SK-N-SH treated with all-trans-retinoic acid at 6 μM for 48 hours (cell line): ENCODE measurements around the gene ESF1.

Source experiments
- ATAC-seq: fragments of 200-7000 bp; cut with Tn5 transposase; 3 replicates; pipeline ENCODE4 v1.9.1; 2020; ENCODE audit warnings: mild to moderate bottlenecking, moderate library complexity
- ARNTL ChIP-seq: fragments of 450-650 bp; formaldehyde crosslinking; IDR thresholded peaks from 2 replicates; pipeline ENCODE4 v1.5.0; 2020; ENCODE audit warnings: low read depth, mild to moderate bottlenecking, moderate library complexity, borderline replicate concordance
- BACH2 ChIP-seq: fragments of 250-450 bp; sonication (Bioruptor Pico); IDR thresholded peaks from 2 replicates; pipeline ENCODE4 v1.9.0; 2021; ENCODE audit warnings: mild to moderate bottlenecking, borderline replicate concordance
- CREB5 ChIP-seq: fragments of 250-450 bp; sonication (Bioruptor Pico); IDR thresholded peaks from 2 replicates; pipeline ENCODE4 v1.5.1; 2020; ENCODE audit warnings: low read depth, mild to moderate bottlenecking, moderate library complexity
- CSDC2 ChIP-seq: fragments of 250-450 bp; sonication (Bioruptor Pico); IDR thresholded peaks from 2 replicates; pipeline ENCODE4 v1.5.0; 2020; ENCODE audit warnings: mild to moderate bottlenecking, moderate library complexity
- GLIS3 ChIP-seq: fragments of 250-450 bp; sonication (Bioruptor Pico); IDR thresholded peaks from 2 replicates; pipeline ENCODE4 v1.5.0; 2020; ENCODE audit warnings: mild to moderate bottlenecking, moderate library complexity
- ISL1 ChIP-seq: fragments of 250-450 bp; sonication (Bioruptor Pico); IDR thresholded peaks from 2 replicates; pipeline ENCODE4 v2.1.2; 2022; ENCODE audit warnings: mild to moderate bottlenecking, moderate library complexity
- OSR1 ChIP-seq: fragments of 250-450 bp; sonication (Bioruptor Pico); IDR thresholded peaks from 2 replicates; pipeline ENCODE4 v1.8.0; 2022; ENCODE audit warnings: moderate library complexity, mild to moderate bottlenecking, inconsistent platforms
- PPARA ChIP-seq: fragments of 250-450 bp; sonication (Bioruptor Pico); IDR thresholded peaks from 2 replicates; pipeline ENCODE4 v1.5.0; 2020; ENCODE audit warnings: mild to moderate bottlenecking, borderline replicate concordance
- RARB ChIP-seq: fragments of 250-450 bp; sonication (Bioruptor Pico); IDR thresholded peaks from 2 replicates; pipeline ENCODE4 v1.8.0; 2021; ENCODE audit warnings: mild to moderate bottlenecking, moderate library complexity
- SNAI2 ChIP-seq: fragments of 250-450 bp; sonication (Bioruptor Pico); IDR thresholded peaks from 2 replicates; pipeline ENCODE4 v1.5.0; 2020; ENCODE audit warnings: mild to moderate bottlenecking, moderate library complexity
- TCF4 ChIP-seq: fragments of 250-450 bp; sonication (Bioruptor Pico); IDR thresholded peaks from 2 replicates; pipeline ENCODE4 v1.8.0; 2021; ENCODE audit warnings: mild to moderate bottlenecking, moderate library complexity, borderline replicate concordance
- TOX ChIP-seq: fragments of 250-450 bp; sonication (Bioruptor Pico); IDR thresholded peaks from 2 replicates; pipeline ENCODE4 v1.8.0; 2021; ENCODE audit warnings: mild to moderate bottlenecking, moderate library complexity, borderline replicate concordance
- ZC3H10 ChIP-seq: fragments of 250-450 bp; sonication (Bioruptor Pico); IDR thresholded peaks from 2 replicates; pipeline ENCODE4 v1.5.1; 2021; ENCODE audit warnings: mild to moderate bottlenecking, moderate library complexity
- ZFP3 ChIP-seq: fragments of 250-450 bp; sonication (Bioruptor Pico); IDR thresholded peaks from 2 replicates; pipeline ENCODE4 v1.5.0; 2020; ENCODE audit warnings: mild to moderate bottlenecking, moderate library complexity
- ZFP30 ChIP-seq: fragments of 450-650 bp; formaldehyde crosslinking; IDR thresholded peaks from 2 replicates; pipeline ENCODE4 v1.5.0; 2022; ENCODE audit warnings: mild to moderate bottlenecking, moderate library complexity
- ZNF70 ChIP-seq: fragments of 450-650 bp; formaldehyde crosslinking; IDR thresholded peaks from 2 replicates; pipeline ENCODE4 v1.5.0; 2020; ENCODE audit warnings: mild to moderate bottlenecking, moderate library complexity
- ZNF8 ChIP-seq: fragments of 450-650 bp; formaldehyde crosslinking; IDR thresholded peaks from 2 replicates; pipeline ENCODE4 v1.5.0; 2020; ENCODE audit warnings: mild to moderate bottlenecking, moderate library complexity
- TF ChIP-seq, protein P1 (sequence below): fragments of 250-450 bp; sonication (Bioruptor Pico); IDR thresholded peaks from 2 replicates; pipeline ENCODE4 v1.5.1; 2021; ENCODE audit warnings: mild to moderate bottlenecking, moderate library complexity
- TF ChIP-seq, protein P2 (sequence below): fragments of 250-450 bp; sonication (Bioruptor Pico); IDR thresholded peaks from 2 replicates; pipeline ENCODE4 v1.5.0; 2020; ENCODE audit warnings: mild to moderate bottlenecking, moderate library complexity
- TF ChIP-seq, protein P3 (sequence below): fragments of 250-450 bp; sonication (Bioruptor Pico); IDR thresholded peaks from 2 replicates; pipeline ENCODE4 v1.8.0; 2020; ENCODE audit warnings: mild to moderate bottlenecking, moderate library complexity, borderline replicate concordance

The ESF1 gene

GRCh38 chr20:13791540-13792459 is 7.1 kb upstream of the ESF1 start:
- TF ChIP-seq ZC3H10 (CRISPR knock-in tag), result no peak
- no peak for TF ChIP-seq TCF4
- no peak for TF ChIP-seq GLIS3 (CRISPR knock-in tag)
- no peak for TF ChIP-seq ZNF8 (CRISPR knock-in tag)
- ATAC-seq, result no peak

DNA sequence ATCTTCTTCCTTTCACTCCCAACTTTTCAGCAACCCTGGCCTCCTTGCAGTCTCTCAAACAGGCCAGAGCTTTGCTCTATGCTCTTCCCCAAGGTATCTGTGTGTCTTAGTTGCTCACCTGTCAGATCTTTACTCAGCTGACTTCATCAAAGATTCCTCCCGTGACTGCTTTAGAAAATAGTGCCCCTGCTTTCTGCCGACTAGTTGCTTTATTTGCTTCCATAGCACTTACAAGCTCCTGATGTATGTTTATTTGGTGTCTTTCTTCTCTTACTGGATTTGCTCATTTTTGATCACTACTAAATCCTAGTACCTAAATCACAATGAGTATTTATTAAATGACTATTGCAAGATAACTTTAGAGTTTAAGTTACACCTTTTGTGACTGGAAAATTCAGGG is 6.0 kb upstream of the ESF1 start:
- TF ChIP-seq TOX (CRISPR knock-in tag), result no peak
- TF ChIP-seq, protein P1, sequence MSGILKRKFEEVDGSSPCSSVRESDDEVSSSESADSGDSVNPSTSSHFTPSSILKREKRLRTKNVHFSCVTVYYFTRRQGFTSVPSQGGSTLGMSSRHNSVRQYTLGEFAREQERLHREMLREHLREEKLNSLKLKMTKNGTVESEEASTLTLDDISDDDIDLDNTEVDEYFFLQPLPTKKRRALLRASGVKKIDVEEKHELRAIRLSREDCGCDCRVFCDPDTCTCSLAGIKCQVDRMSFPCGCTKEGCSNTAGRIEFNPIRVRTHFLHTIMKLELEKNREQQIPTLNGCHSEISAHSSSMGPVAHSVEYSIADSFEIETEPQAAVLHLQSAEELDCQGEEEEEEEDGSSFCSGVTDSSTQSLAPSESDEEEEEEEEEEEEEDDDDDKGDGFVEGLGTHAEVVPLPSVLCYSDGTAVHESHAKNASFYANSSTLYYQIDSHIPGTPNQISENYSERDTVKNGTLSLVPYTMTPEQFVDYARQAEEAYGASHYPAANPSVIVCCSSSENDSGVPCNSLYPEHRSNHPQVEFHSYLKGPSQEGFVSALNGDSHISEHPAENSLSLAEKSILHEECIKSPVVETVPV, result no peak
- no peak for TF ChIP-seq ZNF70
- no peak for TF ChIP-seq ZC3H10 (CRISPR knock-in tag)
- TF ChIP-seq ISL1 (CRISPR knock-in tag), result no peak
- no peak for TF ChIP-seq RARB
- TF ChIP-seq, protein P2, sequence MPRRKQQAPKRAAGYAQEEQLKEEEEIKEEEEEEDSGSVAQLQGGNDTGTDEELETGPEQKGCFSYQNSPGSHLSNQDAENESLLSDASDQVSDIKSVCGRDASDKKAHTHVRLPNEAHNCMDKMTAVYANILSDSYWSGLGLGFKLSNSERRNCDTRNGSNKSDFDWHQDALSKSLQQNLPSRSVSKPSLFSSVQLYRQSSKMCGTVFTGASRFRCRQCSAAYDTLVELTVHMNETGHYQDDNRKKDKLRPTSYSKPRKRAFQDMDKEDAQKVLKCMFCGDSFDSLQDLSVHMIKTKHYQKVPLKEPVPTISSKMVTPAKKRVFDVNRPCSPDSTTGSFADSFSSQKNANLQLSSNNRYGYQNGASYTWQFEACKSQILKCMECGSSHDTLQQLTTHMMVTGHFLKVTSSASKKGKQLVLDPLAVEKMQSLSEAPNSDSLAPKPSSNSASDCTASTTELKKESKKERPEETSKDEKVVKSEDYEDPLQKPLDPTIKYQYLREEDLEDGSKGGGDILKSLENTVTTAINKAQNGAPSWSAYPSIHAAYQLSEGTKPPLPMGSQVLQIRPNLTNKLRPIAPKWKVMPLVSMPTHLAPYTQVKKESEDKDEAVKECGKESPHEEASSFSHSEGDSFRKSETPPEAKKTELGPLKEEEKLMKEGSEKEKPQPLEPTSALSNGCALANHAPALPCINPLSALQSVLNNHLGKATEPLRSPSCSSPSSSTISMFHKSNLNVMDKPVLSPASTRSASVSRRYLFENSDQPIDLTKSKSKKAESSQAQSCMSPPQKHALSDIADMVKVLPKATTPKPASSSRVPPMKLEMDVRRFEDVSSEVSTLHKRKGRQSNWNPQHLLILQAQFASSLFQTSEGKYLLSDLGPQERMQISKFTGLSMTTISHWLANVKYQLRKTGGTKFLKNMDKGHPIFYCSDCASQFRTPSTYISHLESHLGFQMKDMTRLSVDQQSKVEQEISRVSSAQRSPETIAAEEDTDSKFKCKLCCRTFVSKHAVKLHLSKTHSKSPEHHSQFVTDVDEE (CRISPR knock-in tag), result no peak
- TF ChIP-seq TCF4, result no peak
- TF ChIP-seq GLIS3 (CRISPR knock-in tag), result no peak
- no peak for TF ChIP-seq CSDC2 (CRISPR knock-in tag)
- no peak for TF ChIP-seq ZFP3 (CRISPR knock-in tag)
- no peak for TF ChIP-seq ZNF8 (CRISPR knock-in tag)
- TF ChIP-seq, protein P3, sequence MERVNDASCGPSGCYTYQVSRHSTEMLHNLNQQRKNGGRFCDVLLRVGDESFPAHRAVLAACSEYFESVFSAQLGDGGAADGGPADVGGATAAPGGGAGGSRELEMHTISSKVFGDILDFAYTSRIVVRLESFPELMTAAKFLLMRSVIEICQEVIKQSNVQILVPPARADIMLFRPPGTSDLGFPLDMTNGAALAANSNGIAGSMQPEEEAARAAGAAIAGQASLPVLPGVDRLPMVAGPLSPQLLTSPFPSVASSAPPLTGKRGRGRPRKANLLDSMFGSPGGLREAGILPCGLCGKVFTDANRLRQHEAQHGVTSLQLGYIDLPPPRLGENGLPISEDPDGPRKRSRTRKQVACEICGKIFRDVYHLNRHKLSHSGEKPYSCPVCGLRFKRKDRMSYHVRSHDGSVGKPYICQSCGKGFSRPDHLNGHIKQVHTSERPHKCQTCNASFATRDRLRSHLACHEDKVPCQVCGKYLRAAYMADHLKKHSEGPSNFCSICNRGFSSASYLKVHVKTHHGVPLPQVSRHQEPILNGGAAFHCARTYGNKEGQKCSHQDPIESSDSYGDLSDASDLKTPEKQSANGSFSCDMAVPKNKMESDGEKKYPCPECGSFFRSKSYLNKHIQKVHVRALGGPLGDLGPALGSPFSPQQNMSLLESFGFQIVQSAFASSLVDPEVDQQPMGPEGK (CRISPR knock-in tag), result no peak
- no peak for TF ChIP-seq BACH2 (CRISPR knock-in tag)
- TF ChIP-seq CREB5, result no peak
- no peak for TF ChIP-seq PPARA
- TF ChIP-seq SNAI2 (CRISPR knock-in tag), result no peak
- TF ChIP-seq ZFP30, result no peak
- ATAC-seq, result no peak

GRCh38 chr20:13788167-13788834 is 3.6 kb upstream of the ESF1 start:
- ATAC-seq, result peak; percentile 57
- no peak for TF ChIP-seq GLIS3 (CRISPR knock-in tag)
- no peak for TF ChIP-seq SNAI2 (CRISPR knock-in tag)
- no peak for TF ChIP-seq ARNTL
- no peak for TF ChIP-seq BACH2 (CRISPR knock-in tag)
- TF ChIP-seq ZC3H10 (CRISPR knock-in tag), result no peak
- TF ChIP-seq ZFP30, result no peak

DNA sequence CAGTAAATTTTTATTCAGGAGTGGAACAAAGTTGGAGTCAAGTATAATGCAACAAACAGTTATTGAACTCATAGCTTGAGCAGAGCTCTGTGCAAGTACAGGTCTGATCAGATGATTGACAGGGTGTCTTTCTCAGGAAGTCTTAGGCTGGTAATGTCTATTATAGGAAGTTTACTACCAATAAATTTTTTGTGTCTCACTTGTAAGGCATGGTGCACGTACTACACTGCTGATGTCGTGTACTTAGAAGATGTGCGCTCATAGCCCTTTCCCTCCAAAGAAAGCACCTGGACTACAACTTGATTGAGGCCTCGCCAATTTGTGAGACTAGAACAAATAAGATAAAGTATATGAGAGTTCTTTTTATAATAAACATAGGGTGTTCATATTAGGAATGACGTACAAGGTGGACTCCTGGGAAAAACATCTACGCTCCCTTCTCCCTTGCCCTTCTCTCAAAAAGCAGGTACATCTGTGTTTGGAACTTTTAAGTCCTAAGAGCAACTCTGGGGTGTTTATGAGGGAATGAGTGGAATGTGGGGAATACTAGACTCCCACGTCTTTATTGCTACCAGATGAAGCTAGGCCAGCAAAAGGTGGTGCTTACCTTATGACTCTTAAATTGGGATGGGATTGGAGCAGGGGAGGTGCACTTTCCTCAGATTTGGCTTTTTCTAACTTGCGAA is 1.6 kb upstream of the ESF1 start:
- no peak for ATAC-seq

More for the DNA sequence above, 1.6 kb upstream of the ESF1 start:
- TF ChIP-seq, protein P2 (CRISPR knock-in tag), result no peak
- TF ChIP-seq OSR1 (CRISPR knock-in tag), result no peak
- no peak for TF ChIP-seq CSDC2 (CRISPR knock-in tag)
- TF ChIP-seq BACH2 (CRISPR knock-in tag), result no peak
